ENCODE measurements around the gene SCEL. TPM values are rescaled to one million over a fixed set of nuclear protein-coding genes. Genes with fewer than 3 reads are reported as not detected.

Gene SCEL
- total RNA-seq, 1 experiment from 2014 or later, result 1.3 TPM

GRCh38 chr13:77537289-77537919 is 1.9 kb downstream of the SCEL start:
- no peaks in the 10 kb centered on the region for H3K36me3 Mint-ChIP-seq (ENCODE audit: insufficient read depth, unreplicated experiment)
- CTCF ChIA-PET, result interaction anchor here (0.6 to 1.8 kb wide), 8 partner anchors 12 to 743 kb away, joined by 3 to 15 read pairs (median 4); no protein-coding TSS in a partner anchor
- intact Hi-C loops (cut with micrococcal nuclease), result no loop called here

DNA sequence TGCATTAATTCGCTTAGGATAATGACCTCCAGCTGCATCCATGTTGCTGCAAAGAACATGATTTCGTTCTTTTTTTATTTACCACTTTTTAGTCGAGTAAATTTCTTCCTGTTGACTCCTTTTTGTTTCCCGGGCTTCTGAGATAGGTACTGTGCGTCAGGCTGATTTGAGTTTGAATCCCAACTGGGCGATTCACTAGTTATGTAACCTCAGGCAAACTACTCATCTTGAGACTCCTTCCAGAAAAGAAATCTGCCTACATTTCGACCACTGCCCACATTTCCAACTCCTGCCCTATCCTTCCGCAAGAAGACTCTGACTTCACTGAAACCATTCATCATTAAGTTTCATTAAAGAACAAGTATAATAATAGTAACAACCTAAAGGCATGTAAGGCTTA is 8.2 kb downstream of the SCEL start:
- Mint-ChIP-seq H3K27ac (ENCODE audit: low read depth, unreplicated experiment) (no peak overlapping the region), H3K36me3 (ENCODE audit: insufficient read depth, unreplicated experiment) (no peaks in the 10 kb centered on the region), H3K27me3 (ENCODE audit: insufficient read depth, unreplicated experiment) (peaks cover 45% of the 10 kb centered on the region), H3K4me3 (ENCODE audit: unreplicated experiment) (no peak overlapping the region), H3K4me1 (ENCODE audit: insufficient read depth, unreplicated experiment) (peaks cover 14% of the 10 kb centered on the region), H3K9me3 (ENCODE audit: unreplicated experiment) (no peaks in the 10 kb centered on the region)
- TF ChIP-seq CTCF (IDR thresholded peaks at IDR 0.05; ENCODE audit: unreplicated experiment), result no peak
- intact Hi-C loops (cut with micrococcal nuclease), result no loop called here
- CTCF ChIA-PET, result interaction anchor here (0.7 to 2.1 kb wide), 3 partner anchors 12 to 51 kb away, joined by 3 to 13 read pairs (median 7); no protein-coding TSS in a partner anchor
- BruUV-seq (replicated peaks), result no TSS peak
- no peak for DNase-seq (ENCODE audit: unreplicated experiment)
- POLR2A ChIA-PET, result interaction anchor here (0.6 to 1.3 kb wide), 2 partner anchors 22 to 35 kb away, joined by 3 read pairs; no protein-coding TSS in a partner anchor

More at GRCh38 chr13:77537289-77537919, 1.9 kb downstream of the SCEL start:
- H3K4me3 Mint-ChIP-seq (ENCODE audit: unreplicated experiment), result no peak overlapping the region
- H3K27me3 Mint-ChIP-seq (ENCODE audit: insufficient read depth, unreplicated experiment), result peaks cover 16% of the 10 kb centered on the region
- H3K27ac Mint-ChIP-seq (ENCODE audit: low read depth, unreplicated experiment), result no peak overlapping the region
- peaks cover 21% of the 10 kb centered on the region for H3K4me1 Mint-ChIP-seq (ENCODE audit: insufficient read depth, unreplicated experiment)
- no peak for TF ChIP-seq CTCF (IDR thresholded peaks at IDR 0.05; ENCODE audit: unreplicated experiment)
- POLR2A ChIA-PET, result interaction anchor here (0.6 to 1.7 kb wide), 3 partner anchors 9 to 28 kb away, joined by 3 to 4 read pairs (median 3); no protein-coding TSS in a partner anchor
- DNase-seq (ENCODE audit: unreplicated experiment), result peak; percentile 34
- H3K9me3 Mint-ChIP-seq (ENCODE audit: unreplicated experiment), result no peaks in the 10 kb centered on the region
- no TSS peak for BruUV-seq (replicated peaks)

GRCh38 chr13:77544355-77544754 is 8.8 kb downstream of the SCEL start:
- no peak for TF ChIP-seq CTCF (IDR thresholded peaks at IDR 0.05; ENCODE audit: unreplicated experiment)
- H3K9me3 Mint-ChIP-seq (ENCODE audit: unreplicated experiment), result no peaks in the 10 kb centered on the region

GRCh38 chr13:77544758-77545338 is 9.3 kb downstream of the SCEL start:
- Mint-ChIP-seq H3K27ac (ENCODE audit: low read depth, unreplicated experiment) (no peak overlapping the region), H3K4me3 (ENCODE audit: unreplicated experiment) (no peak overlapping the region), H3K36me3 (ENCODE audit: insufficient read depth, unreplicated experiment) (no peaks in the 10 kb centered on the region), H3K9me3 (ENCODE audit: unreplicated experiment) (no peaks in the 10 kb centered on the region), H3K4me1 (ENCODE audit: insufficient read depth, unreplicated experiment) (peaks cover 14% of the 10 kb centered on the region), H3K27me3 (ENCODE audit: insufficient read depth, unreplicated experiment) (peaks cover 44% of the 10 kb centered on the region)
- intact Hi-C loops (cut with micrococcal nuclease), result no loop called here
- TF ChIP-seq CTCF (IDR thresholded peaks at IDR 0.05; ENCODE audit: unreplicated experiment), result no peak
- ChIA-PET POLR2A (interaction anchor here (0.6 to 1.3 kb wide), 4 partner anchors 22 to 798 kb away, joined by 3 read pairs; partner anchors contain the start of gene MYCBP2), CTCF (interaction anchor here (1.9 to 2.1 kb wide), 3 partner anchors 20 to 66 kb away, joined by 7 to 13 read pairs (median 8); no protein-coding TSS in a partner anchor)
- no TSS peak for BruUV-seq (replicated peaks)
- no peak for DNase-seq (ENCODE audit: unreplicated experiment)

More at GRCh38 chr13:77544355-77544754, 8.8 kb downstream of the SCEL start:
- peak; percentile 66 for DNase-seq (ENCODE audit: unreplicated experiment)
- Mint-ChIP-seq H3K27ac (ENCODE audit: low read depth, unreplicated experiment) (no peak overlapping the region), H3K36me3 (ENCODE audit: insufficient read depth, unreplicated experiment) (no peaks in the 10 kb centered on the region), H3K4me3 (ENCODE audit: unreplicated experiment) (no peak overlapping the region), H3K4me1 (ENCODE audit: insufficient read depth, unreplicated experiment) (peaks cover 14% of the 10 kb centered on the region), H3K27me3 (ENCODE audit: insufficient read depth, unreplicated experiment) (peaks cover 45% of the 10 kb centered on the region)
- CTCF ChIA-PET, result interaction anchor here (1.9 to 2.1 kb wide), 3 partner anchors 21 to 65 kb away, joined by 7 to 13 read pairs (median 8); no protein-coding TSS in a partner anchor
- no TSS peak for BruUV-seq (replicated peaks)
- intact Hi-C loops (cut with micrococcal nuclease), result no loop called here
- POLR2A ChIA-PET, result interaction anchor here (0.6 to 1.3 kb wide), 5 partner anchors 21 to 799 kb away, joined by 3 read pairs; partner anchors contain the start of gene MYCBP2

Measured in MCF 10A (cell line).